ENCODE data around the gene ARHGEF7.
"Not testable (repeated sequence)": the region's sequence is repeated elsewhere in the genome, so short reads cannot be mapped to it uniquely, and the experiment has no call there.

The ARHGEF7 gene

DNA sequence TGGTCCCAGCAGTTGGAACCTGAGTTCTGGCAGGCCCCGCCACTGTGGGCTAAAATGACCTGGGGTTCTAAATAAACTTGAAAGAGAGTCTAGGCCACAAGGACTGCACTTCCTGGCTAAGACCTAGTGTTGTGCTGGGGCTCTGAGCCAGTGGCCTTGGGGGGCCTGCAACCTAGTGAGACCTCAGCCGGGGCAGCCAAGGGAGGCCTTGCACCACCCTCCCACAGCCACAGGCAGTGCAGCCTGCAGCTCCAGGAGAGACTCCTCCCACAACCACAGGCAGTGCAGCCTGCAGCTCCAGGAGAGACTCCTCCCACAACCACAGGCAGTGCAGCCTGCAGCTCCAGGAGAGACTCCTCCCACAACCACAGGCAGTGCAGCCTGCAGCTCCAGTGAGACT lies 142.8 kb downstream of the ARHGEF7 start:
- not testable (repeated sequence) for DNase-seq

DNA sequence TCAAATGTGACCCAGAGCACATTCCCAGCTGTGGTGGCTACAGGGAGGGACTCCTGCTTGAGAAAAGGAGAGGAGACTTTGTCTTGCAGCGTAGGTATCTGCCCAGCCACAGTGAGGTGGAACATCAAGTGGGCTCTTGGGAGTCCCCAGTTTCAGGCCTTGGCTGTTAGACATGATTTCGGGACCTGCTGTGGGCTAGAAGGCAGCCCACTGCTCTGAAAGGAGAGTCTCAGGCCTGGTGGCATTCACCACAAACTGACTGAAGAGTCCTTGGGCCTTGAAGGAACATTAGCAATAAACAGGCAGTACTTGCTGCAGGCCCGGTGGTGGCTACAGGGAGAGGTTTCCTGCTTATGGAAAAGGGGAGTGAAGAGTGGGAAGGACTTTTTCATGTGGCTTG lies 143.5 kb downstream of the ARHGEF7 start:
- no peak for DNase-seq

DNA sequence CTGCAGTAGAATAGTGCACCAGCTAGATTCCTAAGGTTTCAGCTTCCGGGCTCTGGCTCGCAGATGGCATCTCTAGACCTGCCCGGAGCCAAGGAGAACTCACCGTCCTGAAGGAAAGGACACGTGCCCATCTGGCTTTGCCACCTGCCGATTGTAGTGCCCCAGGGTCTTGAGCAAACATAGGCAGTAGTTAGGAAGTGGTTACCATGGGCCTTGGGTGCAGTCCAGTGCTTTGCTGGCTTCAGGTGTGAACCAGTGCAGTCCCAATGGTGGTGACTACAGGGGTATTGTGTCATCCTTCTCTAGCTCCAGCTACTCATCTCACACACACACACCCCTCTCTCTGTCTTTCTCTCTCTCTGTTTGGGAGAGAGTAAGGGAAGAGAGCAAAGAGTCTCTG lies 143.9 kb downstream of the ARHGEF7 start:
- DNase-seq: no peak

DNA sequence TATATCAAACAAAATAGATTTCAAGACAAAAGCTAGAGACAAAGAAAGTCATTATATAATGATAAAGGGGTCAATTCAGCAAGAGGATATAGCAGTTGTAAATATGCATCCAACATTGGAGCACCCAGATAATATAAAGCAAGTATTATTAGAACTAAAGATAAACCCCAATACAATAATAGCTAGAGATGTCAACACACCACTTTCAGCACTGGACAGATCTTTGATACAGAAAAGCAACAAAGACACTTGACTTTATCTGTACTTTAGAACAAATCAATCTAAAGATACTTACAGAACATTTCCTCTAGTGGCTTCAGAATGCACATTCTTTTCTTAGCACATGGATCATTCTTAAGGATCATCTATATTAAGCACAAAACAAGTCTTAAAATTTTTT lies 146.2 kb downstream of the ARHGEF7 start:
- DNase-seq: no peak

DNA sequence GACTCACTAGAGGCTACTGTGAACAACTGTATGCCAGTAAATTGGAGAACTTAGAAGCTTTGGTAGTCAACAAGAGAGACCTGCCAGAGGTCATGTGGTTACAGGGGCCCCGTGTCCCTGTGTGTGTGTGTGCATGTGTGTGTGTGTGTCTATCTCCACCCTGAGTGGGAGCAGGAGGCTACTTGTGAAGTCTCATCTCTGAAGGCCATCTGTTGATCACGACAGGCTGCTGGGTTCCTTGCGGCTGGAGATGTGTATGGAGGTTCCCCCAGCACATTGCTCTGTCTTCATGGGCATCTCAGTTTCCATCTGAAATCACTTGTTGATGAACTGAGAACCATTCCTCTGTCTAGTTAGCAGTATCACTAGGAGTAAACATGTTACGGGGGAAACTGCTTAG lies 147.2 kb downstream of the ARHGEF7 start:
- DNase-seq: no peak

DNA sequence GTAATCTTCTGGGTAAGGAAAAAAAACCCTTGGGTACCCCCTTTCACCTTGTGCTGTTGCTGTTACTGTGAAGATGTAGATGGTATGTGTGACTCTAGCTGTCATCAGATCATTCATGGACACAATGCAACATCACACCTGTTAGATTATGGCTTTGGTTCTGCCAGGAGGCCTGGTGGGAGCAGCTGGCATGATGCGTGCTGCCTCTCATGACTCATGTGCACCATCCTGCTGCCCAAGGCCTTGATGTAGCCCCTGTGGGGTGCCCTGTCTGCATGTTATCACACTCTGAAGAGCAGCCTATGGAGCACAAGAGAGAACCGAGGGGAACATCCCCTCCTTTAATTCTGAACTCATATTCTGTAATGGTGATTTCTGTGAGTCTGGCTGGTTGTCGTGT lies 147.6 kb downstream of the ARHGEF7 start:
- no peak for DNase-seq

DNA sequence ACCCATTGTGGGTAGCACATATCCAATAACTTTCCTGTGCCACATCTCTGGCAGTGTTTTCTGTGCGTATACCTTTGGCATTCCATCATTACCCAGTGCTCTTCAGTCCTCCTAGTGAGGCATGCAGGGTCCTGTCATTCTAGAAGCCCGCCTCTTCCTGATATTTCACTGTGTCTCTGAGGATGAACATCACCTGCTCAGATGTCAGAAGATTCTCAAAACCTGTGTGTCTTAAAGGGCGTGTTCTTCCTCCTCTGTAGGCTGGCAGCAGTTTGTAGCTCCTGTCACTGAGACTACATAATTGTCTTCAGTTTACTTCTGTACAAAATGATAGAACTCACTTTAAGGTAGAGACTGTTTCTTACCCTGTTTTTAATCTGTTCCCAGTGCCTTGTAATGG lies 148.5 kb downstream of the ARHGEF7 start:
- no peak for DNase-seq

DNA sequence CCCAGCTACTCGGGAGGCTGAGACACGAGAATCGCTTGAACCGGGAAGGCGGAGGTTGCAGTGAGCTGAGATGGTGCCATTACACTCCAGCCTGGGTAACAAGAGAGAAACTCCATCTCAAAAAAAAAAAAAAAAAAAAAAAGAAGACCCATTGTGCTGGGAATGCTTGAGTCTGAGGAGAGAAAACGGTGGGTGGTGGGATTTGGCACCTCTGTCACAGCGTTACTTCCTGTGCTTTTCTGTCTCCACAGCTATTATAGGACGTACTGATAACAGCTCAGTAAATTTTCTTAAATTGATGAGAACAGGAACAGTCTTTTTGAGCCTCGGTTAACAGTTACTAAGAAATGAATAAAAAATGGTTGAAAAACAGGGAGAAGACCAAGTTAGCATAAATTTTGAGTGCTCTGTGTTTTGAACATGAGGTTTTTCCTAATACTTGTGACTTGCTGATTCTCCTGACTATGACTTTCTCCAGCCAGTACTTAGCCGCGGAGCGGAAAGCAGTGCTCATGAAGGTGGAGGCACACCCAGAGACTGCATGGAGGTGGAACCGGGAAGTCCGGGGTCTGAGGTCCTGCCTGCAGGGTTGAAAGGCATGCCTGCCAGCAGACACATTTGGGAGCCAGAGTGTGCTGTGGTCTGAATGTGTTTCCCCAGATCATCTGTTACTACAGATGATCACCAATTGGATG lies 150.0 kb downstream of the ARHGEF7 start:
- no peak for DNase-seq

DNA sequence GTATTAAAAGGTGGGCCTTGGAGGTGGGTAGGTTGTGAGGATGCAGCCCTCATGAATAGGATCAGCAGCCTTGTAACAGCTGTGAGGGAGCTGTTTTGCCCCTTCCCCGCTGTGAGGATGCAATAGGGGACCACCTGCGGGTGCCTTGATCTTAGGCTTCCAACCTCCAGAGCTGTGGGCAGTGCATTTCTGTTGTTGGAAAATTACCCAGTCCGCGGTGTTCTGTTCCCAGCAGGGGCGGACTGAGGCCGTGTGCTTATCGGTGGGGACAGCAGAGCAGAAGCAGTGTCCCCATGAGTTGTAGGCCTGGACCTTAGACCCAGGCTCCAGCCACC lies 150.6 kb downstream of the ARHGEF7 start:
- DNase-seq: no peak

DNA sequence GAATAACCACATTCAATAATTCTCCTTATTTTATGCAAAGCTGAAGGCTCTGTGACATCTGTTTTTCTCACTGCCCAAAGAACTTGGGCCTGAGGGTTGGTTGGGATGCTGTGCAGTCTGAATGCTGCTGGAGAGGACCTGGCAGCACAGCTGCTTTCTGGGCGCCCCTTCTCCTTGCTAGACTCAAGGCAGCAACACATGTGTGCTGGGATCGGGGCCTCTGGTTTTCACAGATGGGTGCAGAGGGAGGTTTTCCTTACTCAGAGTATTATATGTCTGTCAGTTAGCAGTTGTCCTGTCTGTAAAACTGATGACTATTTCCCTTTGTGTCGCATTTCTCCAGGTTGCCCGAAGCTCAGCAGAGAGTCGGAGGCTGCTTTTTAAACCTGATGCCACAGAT lies 152.1 kb downstream of the ARHGEF7 start:
- no peak for DNase-seq

DNA sequence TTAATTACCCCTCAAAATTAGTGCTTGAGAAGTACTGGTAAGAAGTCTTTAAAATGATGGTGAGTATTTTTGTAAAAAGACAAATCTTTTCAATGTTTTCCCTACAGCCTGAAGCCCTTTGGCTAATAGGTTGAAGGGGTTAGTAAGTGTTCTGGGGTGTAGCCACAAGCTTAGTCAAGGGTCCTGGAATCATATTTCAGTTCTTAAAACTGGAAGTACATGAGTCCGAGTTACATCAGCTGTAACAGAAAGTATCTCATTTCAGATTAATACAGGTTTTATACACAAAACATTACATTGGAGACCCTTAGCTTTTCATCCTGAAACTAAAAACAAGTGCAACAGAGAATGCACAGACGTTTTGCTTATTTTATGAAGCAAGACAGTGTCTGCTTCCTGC lies 152.7 kb downstream of the ARHGEF7 start:
- no peak for DNase-seq

DNA sequence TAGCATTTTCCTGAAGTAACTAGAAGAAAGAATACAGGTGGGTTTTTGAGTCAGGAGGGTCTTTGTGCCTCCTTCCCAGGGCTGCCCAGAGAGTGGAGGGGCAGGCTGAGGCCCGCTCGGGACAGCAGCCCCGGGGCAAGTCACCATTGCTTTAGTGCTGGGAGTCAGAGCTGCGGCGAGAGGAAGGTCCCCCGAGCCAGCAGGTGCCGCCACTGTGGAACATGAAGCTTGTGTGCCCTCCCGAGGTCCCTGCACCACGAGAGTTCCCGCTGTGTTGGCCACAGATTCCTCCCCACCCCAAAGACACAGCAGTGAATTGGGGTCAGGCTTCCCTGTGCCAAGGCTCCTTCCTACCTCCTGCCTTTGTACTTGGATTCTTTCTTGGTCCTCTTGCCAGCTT lies 154.4 kb downstream of the ARHGEF7 start:
- no peak for DNase-seq

DNA sequence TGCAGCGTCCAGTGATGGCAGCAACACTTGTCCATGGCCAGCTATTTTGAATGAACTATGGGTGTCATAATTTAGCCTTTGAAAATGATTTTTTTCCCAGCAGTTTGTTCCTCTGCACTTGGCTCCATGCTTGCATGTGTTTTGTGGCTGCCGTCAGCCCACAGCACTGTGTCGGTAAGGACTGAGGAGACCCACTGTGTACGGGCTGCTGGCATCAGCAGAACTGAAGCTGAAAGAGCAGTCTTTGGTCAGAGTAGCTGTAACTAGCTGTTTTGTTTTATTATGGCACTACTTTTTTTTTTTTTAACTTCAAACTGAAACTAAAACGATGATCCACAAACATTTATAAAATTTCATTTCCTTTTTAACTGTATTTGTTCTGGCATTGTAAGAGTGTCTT lies 155.0 kb downstream of the ARHGEF7 start:
- no peak for DNase-seq

DNA sequence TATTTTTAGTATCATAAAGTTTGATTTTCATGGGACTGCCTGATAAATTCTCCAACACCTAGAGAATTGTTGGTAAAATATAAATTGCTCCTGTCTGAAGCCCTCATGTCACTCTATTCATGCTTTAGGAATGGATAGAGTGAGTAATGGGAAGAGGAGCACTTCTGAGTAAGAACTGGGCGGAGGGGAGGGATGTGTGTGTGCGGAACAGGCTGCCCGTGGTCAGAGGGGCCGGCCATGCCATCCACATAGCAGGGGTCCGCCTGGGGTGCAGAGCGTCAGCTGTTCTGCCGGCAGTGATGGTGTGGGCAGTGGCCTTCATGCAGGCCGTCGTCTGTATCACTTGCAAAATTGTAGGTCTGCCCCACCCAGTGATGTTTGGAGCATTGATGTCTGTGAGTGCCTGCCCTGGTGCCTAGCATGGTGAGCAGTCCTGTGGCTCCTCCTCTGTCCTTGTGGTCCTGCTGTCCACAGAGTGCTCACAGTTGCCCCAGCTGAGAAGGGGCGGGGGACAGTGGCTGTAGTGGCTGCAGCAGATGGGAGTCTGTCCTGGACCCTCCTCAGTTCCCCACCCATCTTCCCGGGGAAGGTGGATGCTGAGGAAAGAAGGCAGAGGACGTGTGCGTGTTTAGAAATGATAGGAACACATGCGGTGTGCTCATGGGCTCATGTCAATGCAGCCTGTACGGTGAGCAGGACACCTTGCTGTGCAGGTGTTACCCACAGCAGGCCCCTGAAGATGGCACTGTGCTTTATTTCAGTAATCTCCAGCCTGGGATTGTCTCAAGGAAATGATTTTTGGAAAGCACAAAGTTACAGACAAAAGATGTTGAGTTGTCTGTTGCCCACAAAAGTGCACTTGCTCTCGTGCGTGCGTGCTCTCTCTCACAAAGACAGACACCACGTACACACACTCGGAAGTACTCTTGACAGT lies 155.9 kb downstream of the ARHGEF7 start:
- DNase-seq: no peak

DNA sequence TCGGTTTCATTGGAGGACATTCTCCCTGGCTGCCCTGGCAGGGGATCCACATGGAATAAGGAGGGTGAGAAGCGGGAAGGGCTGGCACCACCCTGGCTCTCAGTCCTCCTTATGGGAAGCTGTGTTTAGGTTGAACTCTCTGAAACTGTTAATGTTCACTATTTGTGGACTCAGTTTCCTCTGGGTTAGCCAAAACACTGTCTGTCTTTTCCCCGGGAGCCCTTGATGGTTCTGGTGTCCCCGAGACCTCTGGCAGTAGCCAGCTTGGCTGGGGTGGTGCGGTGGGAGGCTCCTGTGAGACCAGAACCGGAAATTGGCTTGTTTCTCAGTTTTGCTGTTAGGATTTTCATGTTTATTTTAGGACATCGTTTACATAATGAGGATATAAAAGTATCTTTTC lies 157.0 kb downstream of the ARHGEF7 start:
- no peak for DNase-seq

DNA sequence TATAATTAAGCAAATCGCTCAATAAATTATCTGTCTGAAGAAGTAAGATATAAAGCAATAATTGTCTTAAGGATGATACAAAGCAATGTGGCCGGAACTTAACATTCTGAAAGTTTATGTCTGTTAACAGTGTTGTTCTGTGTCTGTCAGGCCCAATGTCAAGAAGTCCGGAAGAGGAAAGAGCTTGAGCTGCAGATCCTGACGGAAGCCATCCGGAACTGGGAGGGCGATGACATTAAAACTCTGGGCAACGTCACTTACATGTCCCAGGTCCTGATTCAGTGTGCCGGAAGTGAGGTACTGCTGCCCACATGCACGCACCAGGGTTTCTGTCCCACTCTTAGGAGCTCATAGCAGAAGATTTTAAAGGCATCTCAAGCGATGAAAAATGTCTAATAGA lies 160.3 kb downstream of the ARHGEF7 start:
- DNase-seq: no peak

DNA sequence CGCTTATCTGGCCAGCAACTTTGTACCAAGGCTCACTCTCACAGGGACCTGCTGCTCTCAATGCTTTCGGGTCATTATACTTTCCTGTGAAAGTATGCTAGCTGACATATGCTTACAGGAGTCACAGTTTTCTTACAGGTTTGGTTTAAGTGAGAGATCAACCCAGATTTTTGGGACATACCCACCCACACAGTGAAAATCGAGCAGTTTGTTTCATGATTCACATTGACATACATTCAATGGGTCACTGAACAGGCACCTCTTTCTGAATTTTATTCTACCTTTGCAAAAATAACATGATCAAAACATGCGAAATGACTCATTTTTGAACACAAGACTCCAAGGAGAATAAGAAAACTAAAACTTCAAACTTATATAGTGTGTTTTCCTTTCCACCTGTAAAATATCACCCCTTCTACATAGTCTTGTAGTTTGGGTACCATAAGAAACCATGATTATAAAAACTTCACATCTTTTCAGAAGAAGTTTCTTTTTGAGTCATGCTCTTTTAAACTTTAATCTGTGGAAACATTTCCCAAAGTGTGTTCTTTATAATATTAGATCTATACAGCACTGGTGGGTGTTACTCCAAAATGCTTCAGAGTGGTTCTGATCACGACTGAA lies 161.0 kb downstream of the ARHGEF7 start:
- DNase-seq: no peak

DNA sequence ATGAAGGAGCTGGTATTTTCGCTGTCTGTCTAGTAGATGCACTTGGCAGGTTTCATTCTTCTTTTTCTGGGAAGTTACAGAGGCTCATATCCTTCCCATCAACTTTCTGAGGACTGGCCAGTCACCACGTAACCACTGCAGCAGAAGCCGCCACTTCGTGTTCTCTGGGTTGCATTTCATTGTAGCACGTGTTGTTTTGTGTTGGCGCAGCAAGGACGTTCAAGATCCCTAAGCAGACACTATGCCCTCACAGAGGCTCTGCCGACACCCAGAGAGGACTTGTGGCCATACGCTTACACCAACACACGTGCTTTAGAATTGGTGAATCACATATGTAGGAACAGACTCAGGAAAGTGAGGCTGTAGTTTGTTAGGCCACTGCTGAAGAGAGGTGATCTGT lies 163.1 kb downstream of the ARHGEF7 start:
- no peak for DNase-seq

DNA sequence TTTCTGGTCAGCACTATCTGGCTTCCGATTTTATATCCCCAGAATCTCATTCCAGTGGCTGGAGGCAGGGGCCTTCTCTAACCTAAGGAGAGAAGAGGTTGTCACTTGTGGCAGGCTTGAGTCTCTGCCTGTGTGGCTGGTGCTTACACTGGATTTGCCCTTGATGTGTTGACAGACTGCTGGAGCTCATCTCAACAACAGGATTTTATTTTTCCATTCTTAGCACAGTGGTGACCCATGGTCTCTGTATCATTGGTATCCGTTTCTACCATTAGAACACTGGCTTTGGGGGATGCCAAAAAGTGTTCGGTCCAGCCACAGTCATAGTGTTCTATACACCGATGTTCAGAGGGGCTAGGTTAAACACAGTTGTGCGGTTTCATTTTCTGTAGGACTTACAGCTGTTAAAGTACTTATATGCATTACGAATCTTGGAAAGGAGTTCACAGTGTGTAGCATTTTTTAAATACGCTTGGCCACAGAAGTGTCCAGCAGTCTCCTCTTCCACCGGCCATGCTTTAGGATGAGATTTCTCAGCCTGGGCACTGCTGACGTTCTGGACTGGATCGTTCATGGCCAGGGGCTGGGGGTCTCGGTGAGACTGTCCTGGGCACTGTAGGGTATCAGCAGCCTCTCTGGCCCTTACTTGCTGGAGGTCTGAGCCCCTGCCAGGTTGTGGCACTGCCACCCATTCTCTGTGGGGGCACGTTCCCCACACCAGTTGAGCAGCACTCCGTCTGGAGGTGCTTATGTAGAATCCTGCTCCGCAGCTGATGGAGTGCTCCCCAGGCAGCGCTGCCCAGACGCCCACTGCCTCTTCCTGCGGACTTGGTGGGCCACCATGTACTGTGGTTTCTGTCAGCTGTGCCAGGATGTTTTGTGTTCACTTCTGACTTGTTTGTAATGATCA lies 163.9 kb downstream of the ARHGEF7 start:
- no peak for DNase-seq

DNA sequence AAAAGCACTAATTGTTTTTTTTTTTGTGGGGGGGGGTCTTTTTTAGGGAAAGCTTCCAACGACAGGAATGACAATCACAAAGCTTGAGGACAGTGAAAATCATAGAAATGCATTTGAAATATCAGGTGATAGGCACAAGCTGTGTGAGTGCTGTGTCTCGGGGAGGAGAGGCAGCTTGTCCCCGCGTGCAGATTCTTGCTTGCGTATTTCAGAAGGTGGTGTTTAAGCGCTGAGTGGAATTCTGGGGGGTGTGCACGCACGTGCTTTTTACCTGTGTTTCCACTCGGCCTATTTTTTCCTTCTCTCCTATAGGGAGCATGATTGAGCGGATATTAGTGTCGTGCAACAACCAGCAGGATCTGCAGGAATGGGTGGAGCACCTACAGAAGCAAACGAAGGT lies 165.1 kb downstream of the ARHGEF7 start:
- DNase-seq: no peak

DNA sequence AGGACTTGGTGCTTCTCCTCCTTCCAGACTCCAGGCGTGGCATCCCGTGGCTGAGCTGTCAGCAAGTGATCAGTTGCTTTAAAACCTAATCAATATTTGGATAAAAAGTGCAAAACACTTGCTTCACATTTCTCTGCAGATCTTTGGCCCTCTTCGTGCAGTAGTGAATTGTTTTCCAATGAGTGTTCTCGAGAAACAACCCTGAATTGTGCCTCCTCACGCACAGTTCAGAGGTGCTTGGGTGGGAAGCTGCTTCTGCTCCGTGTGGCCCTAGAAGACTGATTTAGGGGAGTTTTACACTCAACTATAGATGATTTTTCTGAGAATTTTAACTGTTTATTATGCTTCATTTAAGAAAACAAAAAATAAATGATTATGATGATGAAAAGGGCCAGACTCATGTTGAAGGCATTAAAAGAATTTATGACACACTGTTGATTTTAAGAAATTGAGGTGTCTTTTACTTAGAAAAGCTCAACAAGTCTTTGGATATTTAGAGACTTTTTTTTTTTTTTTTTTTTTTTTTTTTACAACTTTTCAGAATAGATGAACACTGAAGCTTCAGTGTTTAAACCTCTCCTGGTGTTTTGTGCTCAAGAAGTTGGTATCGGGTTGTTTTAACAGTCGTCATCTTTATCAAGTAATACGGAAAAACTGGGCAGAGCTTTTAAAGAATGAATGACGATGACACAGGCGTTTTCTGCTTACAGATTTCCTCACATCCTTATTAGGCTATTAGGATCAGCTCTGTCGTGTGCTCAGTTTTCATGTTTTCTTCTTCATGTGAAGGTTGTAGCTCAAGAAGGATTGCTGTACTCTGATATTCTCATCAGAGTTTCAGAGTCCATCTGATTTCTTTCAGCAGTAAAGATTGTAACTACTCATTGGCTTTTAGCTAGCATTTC lies 165.8 kb downstream of the ARHGEF7 start:
- DNase-seq: no peak

DNA sequence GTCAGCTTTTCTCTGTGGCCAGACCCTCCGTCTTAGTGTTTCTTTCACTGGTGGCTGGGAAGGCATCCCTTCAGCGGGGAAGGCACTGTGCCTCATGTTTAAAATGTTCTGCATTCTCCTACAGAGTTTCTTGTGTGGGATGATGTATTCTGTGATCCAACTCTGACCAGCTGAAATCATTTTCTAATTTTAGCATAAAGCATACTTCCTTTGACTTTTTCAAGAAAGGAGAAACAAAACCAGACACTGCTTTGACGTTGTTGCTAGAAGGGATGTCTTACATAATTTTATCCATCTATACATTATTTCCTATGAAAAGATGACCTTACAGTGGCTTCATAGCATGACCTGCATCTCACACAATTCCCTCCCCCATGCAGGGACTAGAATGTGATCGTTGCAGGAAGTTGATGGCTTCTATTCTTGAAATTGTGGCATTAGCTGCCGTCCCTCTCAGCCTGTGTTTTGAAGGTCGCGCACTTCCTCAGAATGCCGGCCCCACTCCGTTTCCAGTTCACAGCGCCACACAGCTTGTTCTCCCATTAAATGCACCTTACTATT lies 166.7 kb downstream of the ARHGEF7 start:
- no peak for DNase-seq
